Common myeloid progenitor, CD34-positive (primary cell): Measurements from ENCODE around the gene APRT.

Source experiments
- CTCF ChIA-PET: fragments of 350-600 bp; sonication (Branson Sonifier 250); formaldehyde crosslinking; loops from one replicate; lab custom pipeline; 2021; ENCODE audit warnings: antibody characterized with exemption; lab: Charles Lee
- POLR2A ChIA-PET: fragments of 350-600 bp; sonication (Branson Sonifier 250); formaldehyde crosslinking; loops from one replicate; lab custom pipeline; 2021; ENCODE audit warnings: antibody characterized with exemption; lab: Charles Lee
- DNase-seq, 3 donors: peaks; one replicate each; pipeline versions ENCODE4 v3.0.0 to v3.0.0-alpha.2; 2013
- H3K27ac ChIP-seq, 2 experiments: 1 replicate in 1 of 2; 2 replicates in 1 of 2; pipeline ENCODE4 v1.7.0; 2013; ENCODE audit warnings: inconsistent platforms in 2 of 2, low read length in 2 of 2, mild to moderate bottlenecking in 2 of 2, low read depth in 1 of 2, moderate library complexity in 1 of 2; ENCODE audit not compliant: severe bottlenecking in 2 of 2, insufficient read depth in 1 of 2, poor library complexity in 1 of 2
- H3K27me3 ChIP-seq, 5 experiments: replicated peaks in 2 of 5; 1 replicate in 3 of 5; 2 replicates in 2 of 5; pipeline versions ENCODE4 v1.6.1 to v1.7.0; 2013; ENCODE audit warnings: low read length in 4 of 5, mild to moderate bottlenecking in 2 of 5, moderate library complexity in 2 of 5, inconsistent platforms in 1 of 5; ENCODE audit not compliant: insufficient read depth in 5 of 5, control insufficient read depth in 4 of 5
- H3K36me3 ChIP-seq, 4 experiments: 1 replicate in 2 of 4; 2 replicates in 2 of 4; pipeline versions ENCODE4 v1.6.1 to v1.7.0; 2013; ENCODE audit warnings: low read length in 3 of 4, control low read depth in 1 of 4, mild to moderate bottlenecking in 1 of 4; ENCODE audit not compliant: control insufficient read depth in 4 of 4, insufficient read depth in 4 of 4
- H3K4me1 ChIP-seq, 4 experiments: 1 replicate in 3 of 4; 2 replicates in 1 of 4; pipeline versions ENCODE4 v1.6.1 to v1.7.1; 2013; ENCODE audit warnings: low read length in 3 of 4, mild to moderate bottlenecking in 3 of 4, control low read depth in 1 of 4, inconsistent platforms in 1 of 4, moderate library complexity in 1 of 4; ENCODE audit not compliant: control insufficient read depth in 4 of 4, insufficient read depth in 4 of 4; ENCODE audit errors: control extremely low read depth in 1 of 4
- H3K4me3 ChIP-seq, 7 experiments: 1 replicate in 4 of 7; 2 replicates in 3 of 7; pipeline versions ENCODE4 v1.5.1 to v1.7.0; 2013; ENCODE audit warnings: mild to moderate bottlenecking in 7 of 7, low read length in 6 of 7, moderate library complexity in 6 of 7, inconsistent platforms in 2 of 7, low read depth in 2 of 7, control low read depth in 1 of 7; ENCODE audit not compliant: insufficient read depth in 4 of 7, control insufficient read depth in 1 of 7; ENCODE audit errors: extremely low read depth in 1 of 7
- H3K9me3 ChIP-seq, 5 experiments: 1 replicate in 4 of 5; 2 replicates in 1 of 5; pipeline versions ENCODE4 v1.6.1 to v1.7.1; 2013; ENCODE audit warnings: low read length in 4 of 5, mild to moderate bottlenecking in 2 of 5, inconsistent platforms in 1 of 5, low read depth in 1 of 5, moderate library complexity in 1 of 5; ENCODE audit not compliant: control insufficient read depth in 4 of 5, insufficient read depth in 2 of 5; ENCODE audit errors: control extremely low read depth in 1 of 5
- WGBS: methylation state at CpG from one replicate; pipeline ENCODE4 v1.1.5; 2013; ENCODE audit not compliant: insufficient coverage; 5-methylcytosine and 5-hydroxymethylcytosine counted together

Gene APRT

DNA sequence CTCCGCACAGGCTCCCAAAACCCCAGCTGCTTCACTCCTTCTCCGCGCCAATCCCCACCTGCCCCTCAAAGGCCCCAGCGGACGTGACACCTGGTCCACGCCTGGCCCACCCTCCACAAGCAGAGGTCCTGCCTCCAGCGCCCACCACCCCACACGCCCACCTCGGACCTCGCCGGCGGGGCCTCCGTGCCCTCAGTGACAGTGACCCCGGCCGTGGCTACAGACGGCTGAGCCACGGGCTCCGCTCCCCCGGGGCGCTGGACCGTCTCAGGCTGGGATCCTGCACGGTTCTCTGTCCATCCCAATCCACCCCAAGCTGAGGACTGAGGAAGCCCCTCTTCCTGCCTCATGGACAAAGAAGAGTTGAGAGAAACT is 51.8 kb downstream of the APRT start:
- Histone ChIP-seq H3K9me3 (no peaks in the 10 kb centered on the region), H3K4me1 (peaks cover 0 to 41% (median 18%) of the 10 kb centered on the region in 4 experiments), H3K36me3 (peaks cover 4 to 59% (median 29%) of the 10 kb centered on the region in 4 experiments), H3K4me3 (no peak overlapping the region), H3K27me3 (no peaks in the 10 kb centered on the region), H3K27ac (no peak overlapping the region)
- 98% methylated on average over 21 of the region's 22 CpGs for WGBS
- CTCF ChIA-PET = interaction anchor here (0.9 to 7.2 kb wide), 7 partner anchors 10 to 98 kb away, joined by 3 to 53 read pairs (median 4); no protein-coding TSS in a partner anchor
- POLR2A ChIA-PET = no interaction called here
- no peak for DNase-seq
